Retina (tissue), 1 donor: ENCODE data around the gene PARD3B.

ENCODE experiments used
- DNase-seq: peaks from one replicate; pipeline ENCODE4 v3.0.0-alpha.2; 2016

Gene PARD3B

DNA sequence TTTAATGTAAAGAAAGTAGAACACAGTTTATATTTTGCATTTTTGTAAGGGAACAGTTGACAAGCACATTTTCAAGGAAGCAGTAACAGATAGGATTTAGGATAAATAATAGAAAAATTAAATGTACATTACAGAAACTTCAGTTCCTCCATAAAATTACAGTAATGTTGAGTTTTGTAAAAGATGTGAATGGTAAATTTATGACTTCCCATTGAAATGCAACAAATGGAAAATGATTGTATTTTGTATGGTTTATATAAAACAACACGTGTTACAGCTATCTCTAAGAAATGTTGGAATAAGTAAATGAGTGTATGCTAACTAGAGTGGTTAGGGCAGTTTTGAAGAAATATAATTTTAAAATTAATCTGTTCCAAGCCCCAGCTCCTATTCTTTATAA, 227.3 kb downstream of the PARD3B start:
- no peak for DNase-seq

DNA sequence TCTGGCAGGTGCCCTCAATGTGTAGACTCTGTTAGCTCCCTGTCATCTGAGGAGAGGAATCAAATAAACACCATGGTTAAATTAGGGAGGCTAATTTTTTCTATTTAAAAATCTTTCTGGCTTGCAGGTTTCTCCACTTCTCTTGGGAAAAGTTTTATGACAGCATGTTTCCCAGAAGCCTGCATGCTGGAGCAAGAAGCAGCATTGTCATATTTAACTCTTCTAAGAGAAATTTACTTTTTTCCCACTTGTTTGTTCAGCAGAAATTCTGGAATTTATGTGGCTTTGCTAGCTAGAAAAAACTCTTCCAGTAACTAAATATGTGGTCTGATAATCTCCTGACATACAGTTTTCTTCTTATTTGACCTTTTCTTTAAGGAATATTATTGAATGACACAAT, 230.5 kb downstream of the PARD3B start:
- no peak for DNase-seq

DNA sequence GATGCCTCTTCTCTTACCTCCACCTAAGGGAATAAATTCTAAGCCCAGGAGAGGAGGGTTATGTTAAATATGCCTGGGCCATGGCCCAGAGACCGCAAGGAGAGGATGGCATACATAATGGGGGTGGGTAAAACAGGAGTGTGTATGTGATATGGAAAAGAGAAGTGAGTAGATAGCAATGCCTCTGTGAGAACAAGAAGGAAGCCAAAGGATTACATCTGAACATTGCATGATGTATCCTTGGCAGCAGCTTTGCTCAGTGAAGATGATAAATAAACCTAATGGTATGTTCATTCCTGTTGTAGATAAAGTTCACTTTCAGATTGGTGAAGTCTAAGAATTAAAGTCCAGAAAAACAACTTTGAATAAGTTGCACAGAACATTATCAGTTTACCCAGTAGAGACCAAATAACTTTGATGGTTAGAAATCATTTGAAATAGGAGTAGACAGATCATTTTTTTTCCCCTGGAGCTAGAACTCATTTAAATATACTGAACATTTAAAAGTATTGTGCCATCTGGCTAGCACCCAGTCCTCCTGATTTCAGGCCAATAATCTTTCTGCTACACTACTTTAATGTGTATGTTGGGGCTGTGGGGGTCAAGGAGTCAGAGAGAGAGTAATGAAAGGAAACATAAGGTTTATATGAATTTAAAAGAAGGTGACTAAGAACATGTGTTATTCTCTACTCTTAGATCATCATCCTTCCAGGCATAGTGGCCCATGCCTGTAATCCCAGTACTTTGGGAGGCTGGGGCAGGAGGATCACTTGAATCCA, 231.7 kb downstream of the PARD3B start:
- DNase-seq, result no peak

DNA sequence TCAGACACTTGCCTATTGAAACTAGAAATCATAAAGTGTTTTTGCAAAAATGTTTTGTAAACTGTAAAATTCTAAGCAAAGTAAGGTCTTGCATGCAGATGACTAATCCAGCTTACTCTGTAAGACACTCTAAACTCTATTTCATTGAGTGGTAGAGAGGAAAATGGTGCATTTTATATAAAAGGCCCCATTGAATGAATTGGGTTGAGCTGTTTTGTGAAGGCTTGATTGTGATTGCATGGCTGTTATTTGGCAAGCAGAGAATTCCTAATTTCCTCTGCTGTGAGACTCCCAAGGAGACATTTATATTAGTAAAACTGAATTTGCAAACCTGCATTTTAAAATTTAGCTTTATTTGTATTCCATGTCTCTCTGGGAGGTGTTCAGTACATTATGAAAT, 234.5 kb downstream of the PARD3B start:
- no peak for DNase-seq

DNA sequence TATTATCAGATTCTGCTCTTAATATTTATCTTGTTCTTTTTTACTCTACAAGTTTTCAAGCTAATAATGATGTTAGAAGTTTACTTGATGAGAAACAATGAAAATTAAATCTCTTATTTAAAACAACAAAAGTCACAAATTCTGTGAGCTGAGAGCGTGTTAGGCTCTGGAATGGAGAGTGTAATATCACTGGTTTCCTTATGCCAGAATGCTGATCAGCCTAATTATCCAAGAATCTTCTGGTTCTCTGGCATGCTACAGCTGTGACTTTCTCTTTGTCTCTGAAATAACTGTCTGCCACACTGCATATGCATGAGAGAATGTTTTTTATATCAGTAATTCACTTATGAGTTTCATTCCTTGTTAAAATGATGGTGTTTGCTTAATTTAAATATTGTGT, 236.7 kb downstream of the PARD3B start:
- DNase-seq, result no peak

DNA sequence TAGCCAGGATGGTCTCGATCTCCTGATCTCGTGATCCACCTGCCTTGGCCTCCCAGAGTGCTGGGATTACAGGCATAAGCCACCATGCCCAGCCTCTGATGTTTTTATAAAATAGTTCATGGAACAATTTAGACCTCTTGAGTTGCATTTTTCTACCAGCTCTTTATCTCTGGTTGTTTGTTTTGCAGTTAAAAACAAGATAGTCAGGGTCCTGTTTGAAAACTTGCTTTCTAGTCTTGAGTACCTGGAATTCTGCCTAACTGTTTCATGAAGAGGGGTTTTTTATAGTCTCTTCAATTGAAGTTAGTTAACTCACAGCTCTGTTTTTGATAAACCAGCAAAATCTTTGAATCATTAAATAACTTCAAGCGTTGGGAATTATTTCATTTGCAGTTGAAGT, 244.8 kb downstream of the PARD3B start:
- DNase-seq, result no peak

DNA sequence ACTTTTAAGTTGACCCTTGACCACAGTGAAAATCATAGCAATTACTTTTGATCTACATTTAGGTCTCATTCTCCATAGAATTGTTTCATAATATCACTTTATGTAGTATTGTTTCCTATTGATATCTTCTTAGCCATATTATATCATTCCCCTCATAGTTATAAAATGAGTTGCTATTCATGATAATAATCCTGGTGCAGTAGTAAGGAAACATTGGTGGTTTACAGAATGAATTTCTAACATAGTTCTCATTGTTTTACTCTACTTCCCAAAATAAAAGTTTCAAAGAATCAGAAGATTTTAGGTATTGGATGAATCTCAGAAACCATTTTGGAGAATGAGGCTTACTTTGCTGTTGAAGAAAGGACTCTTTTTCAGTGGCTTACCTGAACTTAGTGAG, 246.0 kb downstream of the PARD3B start:
- no peak for DNase-seq

DNA sequence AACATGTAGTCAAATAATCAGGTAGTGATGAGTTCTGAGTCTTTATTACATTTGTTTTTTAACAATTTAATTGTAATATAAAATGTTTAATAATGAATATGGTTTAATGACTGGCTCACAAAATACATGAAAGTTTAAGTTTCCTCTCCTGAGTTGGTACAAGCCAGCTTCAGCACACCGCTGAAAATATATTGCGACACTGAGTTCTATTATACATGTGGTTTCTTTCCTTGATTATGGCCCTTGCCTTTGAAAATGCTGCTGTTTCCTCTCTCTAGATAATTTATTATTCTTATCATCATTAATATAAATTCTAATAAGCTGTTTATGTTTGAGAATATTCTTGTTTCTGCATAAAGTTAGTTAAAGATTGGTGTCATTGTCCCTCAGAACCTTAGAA, 249.3 kb downstream of the PARD3B start:
- no peak for DNase-seq

DNA sequence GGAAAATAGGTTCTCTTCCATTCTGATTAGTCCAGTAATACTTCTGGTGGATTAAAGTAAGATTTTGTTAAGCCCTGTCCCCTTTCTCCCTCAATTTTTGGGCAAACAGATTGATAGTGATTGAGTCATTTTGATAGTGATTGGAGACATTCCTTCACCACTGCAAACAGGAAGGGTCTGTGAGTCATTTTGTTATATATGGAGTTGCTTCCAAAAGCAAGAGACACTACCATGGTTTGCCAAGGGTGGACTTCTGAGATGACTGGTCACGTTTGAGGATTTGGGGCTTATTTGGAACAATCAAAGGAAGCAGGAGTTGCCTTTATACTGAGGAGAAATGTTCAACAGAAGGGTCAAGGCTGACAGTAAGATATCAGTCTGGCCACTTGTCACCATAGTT, 249.9 kb downstream of the PARD3B start:
- no peak for DNase-seq

DNA sequence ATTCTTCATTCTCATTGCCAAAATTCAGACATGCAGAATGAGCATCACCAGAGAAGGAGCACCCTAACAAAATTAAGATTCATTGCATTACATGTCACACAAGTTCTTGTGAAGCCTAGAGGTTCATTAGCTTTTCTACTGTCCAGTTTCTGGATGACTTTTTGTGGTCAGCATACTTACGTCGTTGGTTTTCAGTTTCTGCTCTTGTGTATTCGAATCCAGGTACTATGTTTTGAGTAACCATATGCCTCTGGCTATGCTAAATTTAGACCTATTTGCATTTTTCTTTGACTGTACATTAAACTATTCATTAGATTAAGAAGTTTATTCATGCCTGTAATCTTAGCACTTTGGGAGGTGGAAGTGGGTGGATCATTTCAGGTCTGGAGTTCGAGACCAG, 251.3 kb downstream of the PARD3B start:
- DNase-seq, result no peak

DNA sequence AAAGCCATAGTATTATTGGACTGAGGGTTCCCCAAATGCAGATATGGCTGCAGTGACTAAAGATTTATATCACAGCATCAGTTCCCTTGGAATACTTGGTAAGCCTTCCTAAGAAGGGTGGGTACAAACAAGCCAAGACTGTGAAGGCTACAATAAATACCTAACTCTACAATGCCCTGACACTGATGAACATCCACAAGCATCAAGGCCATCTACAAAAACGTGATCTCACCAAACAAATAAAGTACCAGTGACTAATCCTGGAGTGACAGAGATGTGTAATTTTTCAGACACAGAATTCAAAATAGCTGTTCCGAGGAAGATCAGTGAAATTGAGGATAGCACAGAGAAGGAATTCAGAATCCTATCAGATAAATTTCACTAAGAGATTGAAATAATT, 254.5 kb downstream of the PARD3B start:
- DNase-seq, result no peak

DNA sequence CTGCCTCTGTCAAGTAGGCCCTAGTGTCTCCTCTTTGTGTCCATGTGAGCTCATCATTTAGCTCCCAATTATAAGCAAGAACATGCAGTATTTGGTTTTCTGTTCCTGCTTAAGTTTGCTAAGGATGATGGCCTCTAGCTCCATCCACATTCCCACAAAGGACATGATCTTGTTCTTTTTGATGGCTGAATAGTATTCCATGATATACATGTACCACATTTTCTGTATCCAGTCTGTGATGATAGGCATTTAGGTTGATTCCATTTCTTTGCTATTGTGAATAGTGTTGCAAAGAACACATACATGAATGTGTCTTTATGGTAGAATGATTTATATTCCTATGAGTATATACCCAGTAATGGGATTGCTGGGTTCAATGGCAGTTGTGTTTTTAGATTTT, 263.2 kb downstream of the PARD3B start:
- no peak for DNase-seq

DNA sequence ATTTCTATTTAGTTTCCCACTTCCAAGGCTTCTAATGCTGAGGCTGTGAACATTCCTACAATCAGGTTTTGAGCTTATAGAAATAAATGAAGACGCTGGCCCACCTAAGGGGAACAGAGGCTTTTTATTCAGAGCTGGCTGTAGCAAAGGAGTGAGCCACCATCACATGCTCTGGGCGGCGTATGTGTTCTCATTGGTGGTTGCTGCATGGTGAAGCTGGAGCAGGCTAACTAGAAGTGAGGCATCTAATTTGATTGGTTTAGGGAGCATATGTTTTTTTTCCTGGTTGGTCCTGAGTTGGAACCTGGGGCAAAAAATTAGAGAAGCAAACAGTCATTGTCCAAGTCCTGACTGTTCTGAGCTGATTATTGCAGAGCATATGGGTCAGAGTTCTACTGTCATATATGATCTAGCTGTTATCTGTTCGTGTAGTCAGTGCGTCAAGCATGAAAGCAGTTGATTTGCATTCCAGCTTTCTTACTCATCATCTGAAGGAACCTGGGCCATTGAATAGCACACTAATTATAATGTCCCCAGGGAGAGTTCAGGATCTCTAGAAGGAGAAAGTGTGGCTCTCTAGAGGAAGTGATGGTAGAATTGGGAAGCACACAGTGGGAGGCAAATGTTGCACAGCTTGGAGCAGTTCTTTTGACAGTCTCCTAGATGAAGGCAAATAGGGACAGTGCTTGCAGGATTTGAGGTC, 279.6 kb downstream of the PARD3B start:
- peak; percentile 6 for DNase-seq

DNA sequence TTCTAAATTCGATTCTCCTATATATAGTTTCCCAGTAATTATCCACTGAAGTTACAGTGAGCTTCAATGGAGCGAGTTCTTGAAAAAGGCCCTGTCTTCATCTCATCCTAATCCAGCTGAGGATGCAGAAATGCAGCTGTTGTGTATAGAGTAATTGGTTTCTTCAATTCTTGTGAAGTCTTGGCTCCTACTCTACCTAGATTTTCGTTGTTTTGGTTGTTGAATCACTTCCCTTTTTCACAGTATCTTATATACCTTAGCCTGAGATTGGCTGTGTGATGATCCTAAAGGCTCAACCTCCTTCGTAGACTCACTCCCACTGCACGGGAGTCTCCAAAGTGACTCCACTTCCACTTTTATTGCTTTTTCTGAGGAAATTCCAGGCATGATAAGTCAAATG, 280.4 kb downstream of the PARD3B start:
- DNase-seq, result no peak

DNA sequence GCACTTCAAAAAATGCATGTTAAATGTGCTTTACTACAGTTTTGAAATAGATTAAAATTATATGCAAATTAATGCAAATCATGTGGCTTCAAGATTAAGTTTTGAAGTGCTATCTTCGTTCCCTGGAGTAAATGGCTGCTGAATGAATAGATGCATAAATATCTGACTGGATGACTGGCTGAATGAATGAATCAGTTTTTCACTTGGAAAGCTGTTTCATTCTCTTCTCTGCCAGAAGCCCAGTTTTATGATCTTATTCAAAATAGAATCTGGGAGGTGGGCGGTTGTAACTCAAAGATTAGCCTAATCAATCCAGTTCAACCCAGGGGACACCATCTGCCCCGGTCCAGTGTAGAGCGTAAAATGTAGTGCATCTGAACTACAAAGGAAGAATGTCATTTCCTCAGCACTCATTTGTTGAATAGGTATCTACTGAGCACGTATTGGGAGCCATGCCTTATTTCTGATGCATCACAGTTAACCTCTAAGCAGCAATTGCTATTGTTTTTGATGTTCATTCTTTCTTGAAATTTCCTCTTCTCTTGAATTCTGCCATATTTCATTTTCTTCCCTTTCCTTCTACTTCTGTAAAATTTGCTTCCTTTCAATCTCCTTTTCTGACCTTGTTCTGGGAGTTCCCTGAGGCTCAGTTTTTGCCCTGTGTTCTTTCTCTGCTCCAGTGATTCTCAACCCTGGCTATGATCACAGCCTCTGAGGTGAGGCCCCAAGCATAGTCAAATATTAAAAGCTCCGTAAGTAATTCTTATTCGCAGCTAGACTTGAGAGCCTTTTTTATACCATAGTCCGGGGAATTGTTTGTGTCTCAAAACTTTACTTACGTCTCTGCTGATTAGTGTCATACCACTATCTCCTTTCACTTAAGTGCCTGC, 282.7 kb downstream of the PARD3B start:
- peak; percentile 31 for DNase-seq

DNA sequence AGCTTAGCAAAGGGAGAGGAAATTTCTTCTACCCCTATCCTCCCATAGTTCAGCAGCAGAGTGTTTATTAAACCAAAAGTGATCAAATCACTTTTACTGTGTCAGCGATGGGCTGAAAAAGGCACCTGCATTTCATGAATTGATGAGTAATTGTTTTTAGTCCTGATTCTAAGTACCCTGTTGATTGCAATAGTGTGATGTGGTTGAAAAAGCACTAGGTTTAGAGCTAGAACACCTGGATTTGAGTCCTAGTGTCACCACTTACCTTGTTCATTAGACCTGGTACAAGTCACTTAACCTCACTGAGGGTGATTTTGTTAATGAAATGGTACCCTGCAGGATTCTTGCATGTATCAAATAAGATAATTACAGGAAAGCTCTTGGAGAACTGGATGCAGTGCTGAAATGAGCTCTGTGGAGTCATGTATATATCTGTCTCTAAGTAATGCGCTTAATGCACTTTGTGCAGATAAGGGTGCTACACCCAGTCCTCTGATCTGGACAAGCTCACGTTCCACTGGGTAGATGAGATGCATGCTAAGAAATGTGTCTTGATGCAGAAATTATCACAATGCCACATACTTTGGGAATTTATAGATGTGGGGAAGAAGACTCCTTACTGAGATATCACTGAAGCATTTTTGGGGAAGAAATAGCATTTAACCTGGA, 289.6 kb downstream of the PARD3B start:
- DNase-seq, result no peak

DNA sequence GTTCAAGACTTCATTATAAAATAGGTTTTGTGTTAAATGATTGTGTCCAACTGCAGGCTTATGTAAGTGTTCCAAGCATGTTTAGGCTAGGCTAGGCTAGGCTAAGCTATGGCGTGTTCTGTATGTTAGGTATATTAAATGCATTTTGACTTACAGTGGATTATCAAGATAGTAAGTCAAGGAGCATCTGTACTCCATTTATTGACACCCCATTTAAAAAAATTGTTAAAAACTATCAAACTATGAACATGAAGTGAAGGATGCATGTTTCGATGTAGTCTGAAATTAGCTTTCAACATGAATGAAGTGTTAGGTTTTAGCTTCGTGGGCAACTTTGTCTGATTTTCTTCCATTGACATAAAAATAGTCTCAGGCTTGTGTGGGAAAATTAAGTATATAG, 290.5 kb downstream of the PARD3B start:
- no peak for DNase-seq

DNA sequence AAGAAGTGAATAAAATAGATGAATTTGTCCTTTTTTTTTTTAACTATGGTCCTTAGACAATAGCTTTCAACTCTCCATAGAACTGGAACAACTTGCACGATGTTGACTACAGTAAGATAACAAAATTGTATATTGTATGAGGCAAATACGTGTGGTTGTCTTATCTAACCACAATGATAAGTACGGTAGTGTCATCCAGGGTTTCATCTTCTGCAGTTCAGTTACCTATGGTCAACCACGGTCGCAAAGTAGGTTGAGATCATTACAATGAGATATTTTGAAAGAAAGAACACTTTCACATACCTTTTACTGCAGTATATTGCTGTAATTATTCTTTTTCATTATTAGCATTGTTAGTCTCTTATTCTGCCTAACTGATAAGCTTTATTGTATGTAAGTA, 295.2 kb downstream of the PARD3B start:
- no peak for DNase-seq

DNA sequence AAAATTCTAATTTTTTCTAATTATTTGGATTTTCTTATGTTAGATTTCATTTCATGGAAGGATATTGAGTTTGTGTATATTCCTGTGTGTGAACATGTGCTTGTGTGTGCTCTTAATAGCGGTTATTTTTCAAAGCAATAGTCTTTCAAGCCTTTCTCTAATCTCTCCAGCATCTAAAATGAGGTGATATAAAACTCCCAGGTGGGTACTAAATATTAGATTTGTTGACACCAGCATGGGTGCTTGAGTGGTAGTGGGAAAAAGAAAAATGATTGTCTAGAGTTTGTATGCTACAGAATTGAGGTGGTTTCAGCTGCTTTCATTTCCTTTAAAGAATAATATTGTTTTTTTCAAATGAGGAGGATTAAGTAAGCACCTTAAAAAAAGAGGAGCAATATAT, 296.8 kb downstream of the PARD3B start:
- DNase-seq, result no peak

DNA sequence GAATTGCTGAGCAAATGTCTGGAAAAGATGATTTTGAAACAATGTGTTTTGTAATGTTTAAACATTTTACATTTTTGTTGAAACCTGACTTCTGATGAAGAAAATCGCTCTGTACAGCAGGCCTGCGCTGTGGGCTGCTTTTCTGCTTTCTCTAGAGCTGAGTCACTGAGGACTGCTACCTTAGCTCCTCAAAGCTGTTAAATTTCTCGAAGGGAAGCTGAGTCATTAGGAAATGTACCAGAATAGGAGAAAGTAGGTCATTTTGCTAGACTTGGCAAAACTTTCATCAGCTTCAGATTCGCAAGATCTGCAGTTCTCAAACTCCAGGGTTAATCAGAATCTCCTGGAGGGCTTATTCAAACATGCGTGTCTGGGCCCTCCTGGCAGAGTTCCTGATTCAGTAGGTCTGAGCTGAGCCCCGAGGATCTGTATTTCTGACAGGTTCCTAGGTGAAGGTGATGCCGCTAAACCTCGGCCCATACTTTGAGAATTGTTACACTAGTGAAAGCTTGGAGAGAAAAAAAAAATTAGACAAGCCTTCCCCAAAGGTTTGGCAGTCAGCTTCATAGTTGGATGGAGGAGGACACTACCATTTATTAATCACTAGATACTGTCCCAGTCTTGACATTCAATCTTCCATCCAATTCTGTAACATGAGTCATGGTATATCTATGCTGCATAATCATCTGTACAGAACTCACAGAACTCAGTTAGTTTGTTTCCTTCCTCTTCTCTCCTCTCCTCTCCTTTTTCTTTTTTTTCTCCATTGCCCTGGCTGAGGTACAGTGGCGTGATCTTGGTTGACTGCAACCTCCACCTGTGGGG, 297.6 kb downstream of the PARD3B start:
- no peak for DNase-seq

DNA sequence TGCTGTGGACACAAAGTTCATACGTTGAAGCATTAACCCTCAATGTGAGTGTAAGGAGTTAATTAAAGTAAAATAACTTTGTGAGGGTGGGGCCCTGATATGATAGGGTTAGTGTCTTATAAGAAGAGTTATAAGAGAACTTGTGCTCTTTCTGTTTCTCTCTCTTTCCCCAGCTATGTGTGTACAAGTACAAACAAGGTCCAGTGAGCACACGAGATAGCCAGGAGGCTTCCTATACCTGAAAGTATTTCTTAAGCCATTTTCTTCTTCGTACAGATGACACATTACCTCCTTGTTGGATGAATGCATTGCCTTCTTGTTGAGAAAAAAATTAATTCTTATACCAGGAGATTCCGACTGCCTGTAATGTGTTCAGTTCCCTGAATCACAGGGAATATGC, 301.2 kb downstream of the PARD3B start:
- DNase-seq, result no peak

DNA sequence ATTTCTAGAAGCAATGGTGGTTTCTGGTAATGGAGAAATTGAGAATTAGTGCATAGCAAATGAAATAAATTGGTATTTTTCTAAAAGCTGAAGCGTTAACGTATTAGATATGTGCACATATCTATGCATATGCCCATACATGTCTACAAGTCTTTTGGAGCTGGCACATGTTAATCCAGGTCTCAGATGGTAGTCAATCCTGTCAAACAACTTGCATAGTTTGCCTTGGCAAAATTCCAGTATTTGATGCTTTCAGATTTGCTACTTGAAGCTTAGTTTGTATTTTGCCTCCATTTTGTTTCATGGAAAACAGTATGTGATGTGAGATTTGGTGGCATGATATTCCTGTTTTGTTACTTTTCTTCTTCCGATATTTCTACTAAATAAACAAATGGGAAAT, 304.6 kb downstream of the PARD3B start:
- DNase-seq, result no peak
